ENCODE measurements around the gene SPATA3.

DNA sequence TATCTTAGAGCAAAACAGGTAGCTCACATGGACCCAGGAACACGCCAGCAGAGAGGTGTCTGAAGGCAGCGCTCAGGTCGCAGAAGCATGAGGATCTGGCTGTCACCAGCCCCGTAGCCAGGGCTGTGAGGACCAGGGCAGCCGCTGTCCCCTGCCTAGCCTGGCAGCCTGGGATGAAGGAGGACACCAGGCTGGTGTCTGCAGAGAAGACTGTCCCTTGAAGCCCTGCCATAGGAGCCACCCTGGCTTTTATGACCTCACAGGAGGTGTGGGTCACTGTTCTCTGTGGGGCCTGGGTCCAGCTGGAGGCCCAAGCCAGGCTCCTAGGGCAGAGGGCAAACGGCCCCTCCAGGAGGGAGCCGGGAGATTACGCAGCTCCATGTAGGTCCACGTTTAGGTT, at the start of gene SPATA3:
- no peak for TF ChIP-seq EZH2 (IDR thresholded peaks at IDR 0.05; ENCODE audit: low read length, unreplicated experiment)
- no peak for TF ChIP-seq CTCF (conservative IDR thresholded peaks at IDR 0.05; ENCODE audit: low read depth, low read length)
- TF ChIP-seq EZH2phosphoT487 (IDR thresholded peaks at IDR 0.05; ENCODE audit: borderline replicate concordance, low read length), result no peak

Data from PC-3 (cell line).